HG03175 (cell line): ENCODE measurements around the gene NRXN2.
A peak's percentile ranks its signal among the peaks of the same experiment; 100 is the strongest.
"Not testable (repeated sequence)": the region's sequence is repeated elsewhere in the genome, so short reads cannot be mapped to it uniquely, and the experiment has no call there.

ENCODE experiments used
- ATAC-seq: cut with Tn5 transposase; IDR thresholded peaks from one replicate; pipeline ENCODE4 v1.9.1; 2021; ENCODE audit warnings: mild to moderate bottlenecking, moderate library complexity; ENCODE audit not compliant: unreplicated experiment

NRXN2 gene

GRCh38 chr11:64677441-64678023, 45.5 kb downstream of the NRXN2 start:
- no peak for ATAC-seq

GRCh38 chr11:64676261-64676615, 46.8 kb downstream of the NRXN2 start:
- no peak for ATAC-seq

GRCh38 chr11:64675450-64676260, 47.3 kb downstream of the NRXN2 start:
- ATAC-seq: no peak

- peak; percentile 54 for ATAC-seq
These were observed 48.2 kb downstream of the NRXN2 start for GRCh38 chr11:64674774-64675173.

GRCh38 chr11:64673279-64673678, 49.7 kb downstream of the NRXN2 start:
- no peak for ATAC-seq

GRCh38 chr11:64672875-64673274, 50.1 kb downstream of the NRXN2 start:
- no peak for ATAC-seq

GRCh38 chr11:64670975-64671374, 52.0 kb downstream of the NRXN2 start:
- ATAC-seq: no peak

GRCh38 chr11:64667154-64667745, 55.7 kb downstream of the NRXN2 start:
- no peak for ATAC-seq

- ATAC-seq: no peak
These were observed 57.6 kb downstream of the NRXN2 start for GRCh38 chr11:64665411-64665821.

GRCh38 chr11:64664236-64664870, 58.6 kb downstream of the NRXN2 start:
- ATAC-seq: not testable (repeated sequence)

- ATAC-seq: no peak
These were observed 59.3 kb downstream of the NRXN2 start for GRCh38 chr11:64663656-64664055.

GRCh38 chr11:64661614-64662013, 61.4 kb downstream of the NRXN2 start:
- ATAC-seq: no peak

- ATAC-seq: no peak
These were observed 61.9 kb downstream of the NRXN2 start for GRCh38 chr11:64661146-64661545.

- ATAC-seq: no peak
These were observed 62.3 kb downstream of the NRXN2 start for GRCh38 chr11:64660706-64661105.

- no peak for ATAC-seq
These were observed 62.8 kb downstream of the NRXN2 start for GRCh38 chr11:64660205-64660604.

GRCh38 chr11:64659417-64660144, 63.4 kb downstream of the NRXN2 start:
- no peak for ATAC-seq

GRCh38 chr11:64658265-64658664, 64.7 kb downstream of the NRXN2 start:
- no peak for ATAC-seq

- ATAC-seq: no peak
These were observed 66.1 kb downstream of the NRXN2 start for GRCh38 chr11:64656862-64657261.

GRCh38 chr11:64655941-64656601, 66.9 kb downstream of the NRXN2 start:
- no peak for ATAC-seq

GRCh38 chr11:64654958-64655541, 67.9 kb downstream of the NRXN2 start:
- ATAC-seq: no peak
